CD4-positive, alpha-beta T cell treated with Interleukin-1 beta for 1 hour (primary cell): ENCODE results near the gene CYP1B1.
"Not testable (repeated sequence)": the region's sequence is repeated elsewhere in the genome, so short reads cannot be mapped to it uniquely, and the experiment has no call there.

Experiments
- DNase-seq, 2 donors: peaks; one replicate each; pipeline ENCODE4 v3.0.0-alpha.2; 2020 to 2022

The CYP1B1 gene

DNA sequence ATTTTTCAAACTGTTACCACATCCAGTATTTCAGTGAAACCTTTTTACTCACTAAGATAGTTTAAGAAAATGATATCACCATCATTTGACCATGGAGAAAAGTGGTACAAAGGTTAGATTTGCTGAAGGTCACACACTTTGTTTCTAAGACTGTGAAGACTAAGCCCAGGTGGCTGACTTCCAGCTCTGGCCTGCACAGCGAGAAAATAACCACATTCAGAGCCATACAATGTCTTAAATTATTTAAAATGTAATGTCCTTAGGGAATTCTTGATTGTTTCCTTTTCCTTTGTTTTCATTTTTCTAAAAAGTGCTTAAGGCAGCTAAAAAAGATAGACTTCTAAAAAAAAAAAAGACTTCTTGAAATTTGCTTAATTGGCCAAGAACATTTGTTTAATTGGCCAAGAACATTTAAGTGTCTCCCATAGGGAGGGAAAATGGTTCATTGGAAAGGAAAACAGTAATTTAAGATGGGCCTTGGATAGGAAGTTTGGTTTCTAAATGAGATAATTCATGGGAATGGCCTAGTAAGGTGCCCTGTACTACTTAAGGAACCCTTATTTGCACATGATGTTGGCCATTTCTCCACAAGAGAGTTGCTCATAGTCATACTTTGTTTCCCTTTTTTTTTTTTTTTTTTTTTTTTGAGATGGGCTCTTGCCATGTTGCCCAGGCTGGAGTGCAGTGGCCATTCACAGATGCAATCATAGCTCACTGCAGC lies 45.2 kb downstream of the CYP1B1 start:
- no peak for DNase-seq

DNA sequence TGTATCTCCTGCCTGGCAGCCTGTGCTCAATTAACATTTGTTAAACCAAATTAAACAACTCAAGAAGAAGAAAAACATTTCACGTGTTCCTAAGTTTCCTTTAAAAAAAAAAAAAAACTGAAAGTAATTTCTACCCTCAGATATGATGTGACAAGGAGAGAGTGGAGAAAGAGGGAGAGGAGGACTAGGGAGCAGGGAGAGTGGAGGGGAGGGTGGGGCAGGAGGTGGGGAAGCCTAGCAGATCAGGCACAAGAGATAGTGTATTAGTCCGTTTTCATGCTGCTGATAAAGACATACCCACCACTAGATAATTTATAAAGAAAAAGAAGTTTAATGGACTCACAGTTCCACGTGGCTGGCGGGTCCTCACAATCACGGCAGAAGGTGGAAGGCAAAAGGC lies 46.4 kb downstream of the CYP1B1 start:
- DNase-seq: no peak

DNA sequence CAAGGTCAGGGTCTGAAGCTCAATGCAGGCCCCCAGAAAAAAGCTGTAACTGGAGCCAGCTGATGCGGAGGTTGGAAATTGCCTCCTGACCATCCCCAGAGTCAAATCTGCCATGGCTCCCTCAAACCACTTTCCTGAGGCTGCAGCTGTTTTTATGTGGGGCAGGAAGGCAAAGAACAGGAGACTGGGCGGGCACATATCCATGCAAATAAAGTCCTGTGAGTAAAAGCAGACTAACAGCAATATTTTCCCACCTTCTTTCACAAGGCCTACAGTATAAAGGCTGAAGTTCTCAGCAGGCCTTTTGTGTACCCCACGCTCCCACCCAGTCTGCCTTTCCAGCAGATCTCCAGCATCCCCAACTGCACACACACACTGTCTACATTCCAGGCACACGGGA lies 47.1 kb downstream of the CYP1B1 start:
- DNase-seq: no peak

GRCh38 chr2:38026846-38027245 lies 49.1 kb downstream of the CYP1B1 start:
- DNase-seq: no peak

- no peak for DNase-seq
Observed at GRCh38 chr2:38021589-38021988, 54.4 kb downstream of the CYP1B1 start.

GRCh38 chr2:38020359-38021069 lies 55.4 kb downstream of the CYP1B1 start:
- not testable (repeated sequence) for DNase-seq

DNA sequence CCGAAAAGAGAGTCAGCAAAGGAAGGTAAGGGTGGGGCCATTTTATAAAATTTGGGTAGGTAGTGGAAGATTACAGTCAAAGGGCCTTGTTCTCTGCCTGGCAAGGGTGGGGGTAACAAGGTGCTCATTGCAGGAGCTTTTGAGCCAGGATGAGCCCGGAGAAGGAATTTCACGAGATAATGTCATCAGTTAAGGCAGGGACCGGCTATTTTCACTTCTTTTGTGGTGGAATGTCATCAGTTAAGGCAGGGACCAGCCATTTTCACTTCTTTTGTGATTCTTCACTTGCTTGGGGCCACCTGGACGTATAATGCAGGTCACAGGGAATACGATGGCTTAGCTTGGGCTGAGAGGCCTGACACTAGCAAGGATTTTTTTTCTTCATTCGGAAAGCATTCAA lies 58.1 kb downstream of the CYP1B1 start:
- DNase-seq: no peak
